Neural cell (in vitro differentiated cells): ENCODE results near the gene OR51G2. TPM values are rescaled to one million over a fixed set of nuclear protein-coding genes. Genes with fewer than 3 reads are reported as not detected.

Source experiments
- H2AFZ ChIP-seq: fragments of 200-600, 300-800 bp; sonication (generic), shearing (Covaris generic); 2 replicates; pipeline ENCODE4 v1.6.0; 2014; ENCODE audit warnings: low read depth, mild to moderate bottlenecking, antibody characterized with exemption, low read length, moderate library complexity
- H3F3A ChIP-seq: fragments of 200-600 bp; shearing (Covaris generic); 2 replicates; pipeline ENCODE4 v1.6.1; 2016; ENCODE audit warnings: mild to moderate bottlenecking, moderate library complexity, mixed read lengths, antibody characterized with exemption, low read length; ENCODE audit not compliant: insufficient read depth, poor library complexity, severe bottlenecking
- H3K27ac ChIP-seq: fragments of 200-600, 300-800 bp; sonication (generic), shearing (Covaris generic); 2 replicates; pipeline ENCODE4 v1.5.1; 2014; ENCODE audit warnings: mild to moderate bottlenecking, low read length, moderate library complexity
- H3K27me3 ChIP-seq: fragments of 300-800, 200-600 bp; sonication (generic), shearing (Covaris generic); 2 replicates; pipeline ENCODE4 v1.6.0; 2014; ENCODE audit warnings: mild to moderate bottlenecking, low read depth, low read length, moderate library complexity; ENCODE audit not compliant: insufficient read depth
- H3K36me3 ChIP-seq: fragments of 300-800, 200-600 bp; sonication (generic), shearing (Covaris generic); 2 replicates; pipeline ENCODE4 v1.5.1; 2014; ENCODE audit warnings: mild to moderate bottlenecking, antibody characterized with exemption, low read length, moderate library complexity; ENCODE audit not compliant: insufficient read depth
- H3K4me2 ChIP-seq: fragments of 300-800, 200-600 bp; sonication (generic), shearing (Covaris generic); 2 replicates; pipeline ENCODE4 v1.6.0; 2014; ENCODE audit warnings: mild to moderate bottlenecking, low read length
- H3K4me3 ChIP-seq: fragments of 300-800, 200-600 bp; sonication (generic), shearing (Covaris generic); 2 replicates; pipeline ENCODE4 v1.5.1; 2014; ENCODE audit warnings: mild to moderate bottlenecking, low read length, moderate library complexity
- H3K79me2 ChIP-seq: fragments of 200-600 bp; shearing (Covaris generic); replicated peaks from 2 replicates; pipeline ENCODE4 v1.6.0; 2014; ENCODE audit warnings: mild to moderate bottlenecking, low read length, moderate library complexity; ENCODE audit not compliant: insufficient read depth
- H3K9ac ChIP-seq: fragments of 300-800, 200-600 bp; sonication (generic), shearing (Covaris generic); 2 replicates; pipeline ENCODE4 v1.6.1; 2016; ENCODE audit warnings: mild to moderate bottlenecking, low read length, mixed read lengths
- H3K9me2 ChIP-seq: fragments of 200-600 bp; shearing (Covaris generic); 2 replicates; pipeline ENCODE4 v1.6.1; 2016; ENCODE audit warnings: mild to moderate bottlenecking, low read length, mixed read lengths; ENCODE audit not compliant: insufficient read depth
- H3K9me3 ChIP-seq: fragments of 200-600, 300-800 bp; sonication (generic), shearing (Covaris generic); 2 replicates; pipeline ENCODE4 v1.6.1; 2016; ENCODE audit warnings: mild to moderate bottlenecking, mixed run types, low read length, moderate library complexity, mixed read lengths
- H4K20me1 ChIP-seq: fragments of 200-600 bp; shearing (Covaris generic); 2 replicates; pipeline ENCODE4 v1.6.1; 2016; ENCODE audit warnings: mild to moderate bottlenecking, mixed run types; ENCODE audit not compliant: insufficient read depth
- EP300 ChIP-seq: fragments of 450-650 bp; conservative IDR thresholded peaks from 2 replicates; pipeline ENCODE4 v1.6.1; 2014; ENCODE audit warnings: antibody characterized with exemption, mild to moderate bottlenecking, moderate library complexity; ENCODE audit not compliant: poor library complexity, severe bottlenecking
- EZH2 ChIP-seq: fragments of 200-600, 300-800 bp; shearing (Covaris generic), sonication (generic); IDR thresholded peaks from 2 replicates; pipeline ENCODE4 v1.6.1; 2014; ENCODE audit warnings: antibody characterized with exemption, low read length, borderline replicate concordance, mild to moderate bottlenecking; ENCODE audit not compliant: insufficient read depth, poor library complexity, severe bottlenecking
- MXI1 ChIP-seq: fragments of 450-650 bp; conservative IDR thresholded peaks from 2 replicates; pipeline ENCODE4 v1.6.1; 2014; ENCODE audit warnings: antibody characterized with exemption, mild to moderate bottlenecking; ENCODE audit not compliant: poor library complexity, severe bottlenecking
- POLR2AphosphoS5 ChIP-seq: IDR thresholded peaks from 2 replicates; pipeline ENCODE4 v1.6.1; 2012
- RAD21 ChIP-seq: fragments of 450-650 bp; conservative IDR thresholded peaks from 2 replicates; pipeline ENCODE4 v1.6.1; 2014; ENCODE audit warnings: antibody characterized with exemption, mild to moderate bottlenecking, moderate library complexity
- SMC3 ChIP-seq: fragments of 450-650 bp; conservative IDR thresholded peaks from 2 replicates; pipeline ENCODE4 v1.6.1; 2014; ENCODE audit warnings: antibody characterized with exemption, mild to moderate bottlenecking, moderate library complexity; ENCODE audit not compliant: poor library complexity
- TAF1 ChIP-seq: IDR thresholded peaks from 2 replicates; pipeline ENCODE4 v1.6.1; 2012; ENCODE audit warnings: low read depth
- polyA minus RNA-seq: library from RNA; depleted of rRNA, polyadenylated mRNA; stranded (reverse); fragments of >200 nt; gene quantifications from 2 replicates; pipeline ENCODE4 v1.2.3, GENCODE V29; 2014
- polyA plus RNA-seq: library from polyadenylated mRNA; depleted of rRNA; stranded (reverse); fragments of >200 nt; gene quantifications from 2 replicates; pipeline ENCODE4 v1.2.3, GENCODE V29; 2014
- TF ChIP-seq, protein P1 (sequence below): fragments of 450-650 bp; IDR thresholded peaks from 2 replicates; pipeline ENCODE4 v1.5.1; 2014; ENCODE audit warnings: antibody characterized with exemption, mild to moderate bottlenecking, moderate library complexity; ENCODE audit not compliant: poor library complexity, severe bottlenecking
- TF ChIP-seq, protein P2 (sequence below): IDR thresholded peaks from 2 replicates; pipeline ENCODE4 v1.6.1; 2012; ENCODE audit warnings: borderline replicate concordance

Gene OR51G2, protein sequence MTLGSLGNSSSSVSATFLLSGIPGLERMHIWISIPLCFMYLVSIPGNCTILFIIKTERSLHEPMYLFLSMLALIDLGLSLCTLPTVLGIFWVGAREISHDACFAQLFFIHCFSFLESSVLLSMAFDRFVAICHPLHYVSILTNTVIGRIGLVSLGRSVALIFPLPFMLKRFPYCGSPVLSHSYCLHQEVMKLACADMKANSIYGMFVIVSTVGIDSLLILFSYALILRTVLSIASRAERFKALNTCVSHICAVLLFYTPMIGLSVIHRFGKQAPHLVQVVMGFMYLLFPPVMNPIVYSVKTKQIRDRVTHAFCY
- not detected in 2 replicates for polyA plus RNA-seq
- polyA minus RNA-seq: not detected in 2 replicates

DNA sequence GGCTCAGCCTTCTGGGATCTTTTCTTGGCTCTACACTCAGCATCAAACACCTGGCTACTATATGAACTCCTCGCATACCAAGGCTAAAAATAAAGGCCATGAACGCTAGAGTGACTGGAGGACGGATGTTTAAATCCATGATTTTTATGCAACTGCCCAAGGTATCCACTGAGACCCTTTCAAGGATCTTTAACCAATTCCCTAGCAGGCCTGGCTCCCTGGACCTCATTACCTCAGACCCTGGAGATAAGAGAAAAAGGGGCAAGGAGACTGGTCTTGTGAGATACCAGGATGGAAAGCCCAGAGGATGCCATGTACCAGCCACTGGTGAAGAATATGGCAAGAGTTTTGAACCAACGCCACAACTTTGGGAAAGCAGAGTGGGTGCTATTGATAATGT lies at the start of gene OR51G2:
Gene OR51G2 (minus strand): TSS at position 101 of the 400 bp plus-strand sequence. CDS start 3,687 bp downstream, outside the sequence.
- Histone ChIP-seq H3K9me3 (no peaks in the 10 kb centered on the region), H3K27ac (no peak within 1 kb of the TSS), H4K20me1 (no peaks in the 10 kb centered on the region), H3K36me3 (no peaks in the 10 kb centered on the region), H3K79me2 (no peaks in the 10 kb centered on the region), H3K4me2 (no peak within 1 kb of the TSS), H3K9me2 (no peaks in the 10 kb centered on the region), H3F3A (no peaks in the 10 kb centered on the region), H3K9ac (no peak within 1 kb of the TSS), H3K4me3 (no peak within 1 kb of the TSS), H3K27me3 (no peaks in the 10 kb centered on the region), H2AFZ (no peak within 1 kb of the TSS)
- no peak for TF ChIP-seq SMC3
- no peak for TF ChIP-seq POLR2AphosphoS5
- TF ChIP-seq EP300: no peak
- TF ChIP-seq, protein P1, sequence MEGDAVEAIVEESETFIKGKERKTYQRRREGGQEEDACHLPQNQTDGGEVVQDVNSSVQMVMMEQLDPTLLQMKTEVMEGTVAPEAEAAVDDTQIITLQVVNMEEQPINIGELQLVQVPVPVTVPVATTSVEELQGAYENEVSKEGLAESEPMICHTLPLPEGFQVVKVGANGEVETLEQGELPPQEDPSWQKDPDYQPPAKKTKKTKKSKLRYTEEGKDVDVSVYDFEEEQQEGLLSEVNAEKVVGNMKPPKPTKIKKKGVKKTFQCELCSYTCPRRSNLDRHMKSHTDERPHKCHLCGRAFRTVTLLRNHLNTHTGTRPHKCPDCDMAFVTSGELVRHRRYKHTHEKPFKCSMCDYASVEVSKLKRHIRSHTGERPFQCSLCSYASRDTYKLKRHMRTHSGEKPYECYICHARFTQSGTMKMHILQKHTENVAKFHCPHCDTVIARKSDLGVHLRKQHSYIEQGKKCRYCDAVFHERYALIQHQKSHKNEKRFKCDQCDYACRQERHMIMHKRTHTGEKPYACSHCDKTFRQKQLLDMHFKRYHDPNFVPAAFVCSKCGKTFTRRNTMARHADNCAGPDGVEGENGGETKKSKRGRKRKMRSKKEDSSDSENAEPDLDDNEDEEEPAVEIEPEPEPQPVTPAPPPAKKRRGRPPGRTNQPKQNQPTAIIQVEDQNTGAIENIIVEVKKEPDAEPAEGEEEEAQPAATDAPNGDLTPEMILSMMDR: no peak
- no peak for TF ChIP-seq RAD21
- no peak for TF ChIP-seq MXI1
- TF ChIP-seq EZH2: no peak
- TF ChIP-seq TAF1: no peak
- TF ChIP-seq, protein P2, sequence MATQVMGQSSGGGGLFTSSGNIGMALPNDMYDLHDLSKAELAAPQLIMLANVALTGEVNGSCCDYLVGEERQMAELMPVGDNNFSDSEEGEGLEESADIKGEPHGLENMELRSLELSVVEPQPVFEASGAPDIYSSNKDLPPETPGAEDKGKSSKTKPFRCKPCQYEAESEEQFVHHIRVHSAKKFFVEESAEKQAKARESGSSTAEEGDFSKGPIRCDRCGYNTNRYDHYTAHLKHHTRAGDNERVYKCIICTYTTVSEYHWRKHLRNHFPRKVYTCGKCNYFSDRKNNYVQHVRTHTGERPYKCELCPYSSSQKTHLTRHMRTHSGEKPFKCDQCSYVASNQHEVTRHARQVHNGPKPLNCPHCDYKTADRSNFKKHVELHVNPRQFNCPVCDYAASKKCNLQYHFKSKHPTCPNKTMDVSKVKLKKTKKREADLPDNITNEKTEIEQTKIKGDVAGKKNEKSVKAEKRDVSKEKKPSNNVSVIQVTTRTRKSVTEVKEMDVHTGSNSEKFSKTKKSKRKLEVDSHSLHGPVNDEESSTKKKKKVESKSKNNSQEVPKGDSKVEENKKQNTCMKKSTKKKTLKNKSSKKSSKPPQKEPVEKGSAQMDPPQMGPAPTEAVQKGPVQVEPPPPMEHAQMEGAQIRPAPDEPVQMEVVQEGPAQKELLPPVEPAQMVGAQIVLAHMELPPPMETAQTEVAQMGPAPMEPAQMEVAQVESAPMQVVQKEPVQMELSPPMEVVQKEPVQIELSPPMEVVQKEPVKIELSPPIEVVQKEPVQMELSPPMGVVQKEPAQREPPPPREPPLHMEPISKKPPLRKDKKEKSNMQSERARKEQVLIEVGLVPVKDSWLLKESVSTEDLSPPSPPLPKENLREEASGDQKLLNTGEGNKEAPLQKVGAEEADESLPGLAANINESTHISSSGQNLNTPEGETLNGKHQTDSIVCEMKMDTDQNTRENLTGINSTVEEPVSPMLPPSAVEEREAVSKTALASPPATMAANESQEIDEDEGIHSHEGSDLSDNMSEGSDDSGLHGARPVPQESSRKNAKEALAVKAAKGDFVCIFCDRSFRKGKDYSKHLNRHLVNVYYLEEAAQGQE: no peak

DNA sequence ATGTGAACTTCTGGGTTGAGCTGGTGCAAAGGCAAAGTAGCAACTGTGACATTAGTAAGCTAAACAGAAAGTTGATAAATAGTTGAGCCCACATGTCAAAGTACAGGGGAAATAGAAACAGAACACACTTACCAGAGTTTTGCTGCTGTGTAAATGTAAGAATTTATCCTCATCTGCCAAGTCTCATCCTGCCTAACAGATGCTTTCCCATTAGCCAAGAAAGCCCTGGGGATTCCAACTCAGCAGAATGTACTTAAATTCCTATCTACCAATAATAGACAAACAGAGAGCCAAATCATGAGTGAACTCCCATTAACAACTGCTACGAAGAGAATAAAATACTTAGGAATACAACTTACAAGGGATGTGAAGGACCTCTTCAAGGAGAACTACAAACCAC lies 43.7 kb upstream of the OR51G2 start:
- Histone ChIP-seq H3K9me2 (no peaks in the 10 kb centered on the region), H3K9ac (no peak overlapping the region), H3K4me3 (no peak overlapping the region), H4K20me1 (no peaks in the 10 kb centered on the region), H2AFZ (no peak overlapping the region), H3K4me2 (no peak overlapping the region), H3K36me3 (no peaks in the 10 kb centered on the region), H3F3A (no peaks in the 10 kb centered on the region), H3K9me3 (no peaks in the 10 kb centered on the region), H3K27me3 (no peaks in the 10 kb centered on the region), H3K27ac (no peak overlapping the region), H3K79me2 (no peaks in the 10 kb centered on the region)
- TF ChIP-seq, protein P2: no peak
- TF ChIP-seq SMC3 (no peak), POLR2AphosphoS5 (no peak), RAD21 (no peak), TAF1 (no peak), MXI1 (no peak)
- TF ChIP-seq, protein P1: no peak
